Anterior cingulate cortex (tissue), 58 donors: ENCODE data around the gene CTIF.
A peak's percentile ranks its signal among the peaks of the same experiment; 100 is the strongest.

Experiments used
- DNase-seq, 58 donors: peaks; one replicate each; lab custom pipeline; 2025; lab: John Stamatoyannopoulos, UW

Gene CTIF

GRCh38 chr18:48531908-48532307 is 6.9 kb upstream of the CTIF start:
- DNase-seq = no peak

GRCh38 chr18:48533340-48534070 is 5.3 kb upstream of the CTIF start:
- DNase-seq = no peak

GRCh38 chr18:48534364-48534763 is 4.5 kb upstream of the CTIF start:
- DNase-seq = no peak

- no peak for DNase-seq
Observed at GRCh38 chr18:48535956-48536355, 2.9 kb upstream of the CTIF start.

GRCh38 chr18:48536516-48536915 is 2.3 kb upstream of the CTIF start:
- DNase-seq = no peak

GRCh38 chr18:48539406-48540250 is 797 bp downstream of the CTIF start:
- peak in 49 of 58 donors; percentile 23 to 83 (median 60) for DNase-seq

- peak in 52 of 58 donors; percentile 14 to 85 (median 62) for DNase-seq
Observed at GRCh38 chr18:48540251-48541025, 1.6 kb downstream of the CTIF start.

- peak in 53 of 58 donors; percentile 4 to 82 (median 64) for DNase-seq
Observed at GRCh38 chr18:48541026-48541746, 2.4 kb downstream of the CTIF start.

- DNase-seq = no peak
Observed at GRCh38 chr18:48541747-48542400, 3.0 kb downstream of the CTIF start.

- DNase-seq = no peak
Observed at GRCh38 chr18:48542513-48543181, 3.8 kb downstream of the CTIF start.

GRCh38 chr18:48543228-48543627 is 4.4 kb downstream of the CTIF start:
- no peak for DNase-seq

GRCh38 chr18:48544116-48544515 is 5.3 kb downstream of the CTIF start:
- DNase-seq = no peak

- no peak for DNase-seq
Observed at GRCh38 chr18:48544661-48545415, 6.0 kb downstream of the CTIF start.

- DNase-seq = peak in 56 of 58 donors; percentile 15 to 92 (median 74)
Observed at GRCh38 chr18:48545757-48546321, 7.0 kb downstream of the CTIF start.

GRCh38 chr18:48546396-48546795 is 7.6 kb downstream of the CTIF start:
- no peak for DNase-seq

- DNase-seq = peak in 5 of 58 donors; percentile 13 to 36 (median 14)
Observed at GRCh38 chr18:48547531-48547981, 8.7 kb downstream of the CTIF start.

- no peak for DNase-seq
Observed at GRCh38 chr18:48548011-48548771, 9.4 kb downstream of the CTIF start.
